ENCODE measurements around the gene APEH.

DNA sequence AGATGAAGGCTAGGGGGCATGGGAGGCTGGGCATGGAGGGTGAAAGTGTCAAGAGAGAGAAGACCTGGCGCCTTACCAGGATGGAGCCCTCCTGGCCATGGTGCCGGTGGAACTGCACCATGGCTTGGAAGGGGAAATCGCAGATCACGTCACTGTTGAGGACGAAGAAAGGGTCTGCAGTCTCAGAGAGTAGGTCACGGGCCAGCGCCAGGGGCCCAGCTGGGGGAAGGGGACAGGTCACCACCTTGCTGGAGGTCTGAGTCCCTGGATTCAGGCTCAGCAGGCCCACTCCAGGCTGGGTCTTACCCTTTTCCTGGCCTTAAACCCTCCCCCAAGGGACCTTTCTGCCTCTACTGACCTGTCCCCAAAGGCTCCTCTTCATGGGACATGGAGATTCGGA is 48.7 kb downstream of the APEH start:
- TF ChIP-seq, protein P1, sequence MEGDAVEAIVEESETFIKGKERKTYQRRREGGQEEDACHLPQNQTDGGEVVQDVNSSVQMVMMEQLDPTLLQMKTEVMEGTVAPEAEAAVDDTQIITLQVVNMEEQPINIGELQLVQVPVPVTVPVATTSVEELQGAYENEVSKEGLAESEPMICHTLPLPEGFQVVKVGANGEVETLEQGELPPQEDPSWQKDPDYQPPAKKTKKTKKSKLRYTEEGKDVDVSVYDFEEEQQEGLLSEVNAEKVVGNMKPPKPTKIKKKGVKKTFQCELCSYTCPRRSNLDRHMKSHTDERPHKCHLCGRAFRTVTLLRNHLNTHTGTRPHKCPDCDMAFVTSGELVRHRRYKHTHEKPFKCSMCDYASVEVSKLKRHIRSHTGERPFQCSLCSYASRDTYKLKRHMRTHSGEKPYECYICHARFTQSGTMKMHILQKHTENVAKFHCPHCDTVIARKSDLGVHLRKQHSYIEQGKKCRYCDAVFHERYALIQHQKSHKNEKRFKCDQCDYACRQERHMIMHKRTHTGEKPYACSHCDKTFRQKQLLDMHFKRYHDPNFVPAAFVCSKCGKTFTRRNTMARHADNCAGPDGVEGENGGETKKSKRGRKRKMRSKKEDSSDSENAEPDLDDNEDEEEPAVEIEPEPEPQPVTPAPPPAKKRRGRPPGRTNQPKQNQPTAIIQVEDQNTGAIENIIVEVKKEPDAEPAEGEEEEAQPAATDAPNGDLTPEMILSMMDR (conservative IDR thresholded peaks at IDR 0.05; ENCODE audit: low read depth in 2 of 2) = no peak
- TF ChIP-seq POLR2AphosphoS5 (IDR thresholded peaks at IDR 0.05; ENCODE audit: low read depth) (no peak), EZH2phosphoT487 (IDR thresholded peaks at IDR 0.05; ENCODE audit: unreplicated experiment) (no peak), CREB1 (CRISPR knock-in tag; IDR thresholded peaks at IDR 0.05; ENCODE audit: low read depth) (no peak), JUNB (IDR thresholded peaks at IDR 0.05; ENCODE audit: unreplicated experiment) (no peak)

Data from GM23338 (cell line).